Loucy (cell line): ENCODE data around the gene MED10.

Source experiments
- H2AFZ ChIP-seq: fragments of 200-600 bp; sonication (generic); 2 replicates; pipeline ENCODE4 v1.6.0; 2016; ENCODE audit warnings: antibody characterized with exemption, mild to moderate bottlenecking, low read length, moderate library complexity
- H3F3A ChIP-seq: fragments of 200-600 bp; 2 replicates; pipeline ENCODE4 v1.6.0; 2016; ENCODE audit warnings: antibody characterized with exemption, low read depth, mild to moderate bottlenecking
- H3K27me3 ChIP-seq: fragments of 200-600 bp; sonication (generic); 2 replicates; pipeline ENCODE4 v1.6.1; 2014; ENCODE audit warnings: low read length, mild to moderate bottlenecking; ENCODE audit not compliant: insufficient read depth, poor library complexity, severe bottlenecking
- H3K36me3 ChIP-seq: fragments of 200-600 bp; sonication (generic); 2 replicates; pipeline ENCODE4 v1.6.1; 2016; ENCODE audit warnings: low read length; ENCODE audit not compliant: insufficient read depth
- H3K4me1 ChIP-seq: fragments of 200-600 bp; sonication (generic); 2 replicates; pipeline ENCODE4 v1.5.1; 2014; ENCODE audit warnings: low read length, mild to moderate bottlenecking; ENCODE audit not compliant: insufficient read depth, poor library complexity, severe bottlenecking
- H3K4me2 ChIP-seq: fragments of 200-600 bp; sonication (generic); 2 replicates; pipeline ENCODE4 v1.6.0; 2014; ENCODE audit warnings: antibody characterized with exemption, low read length, low read depth, mild to moderate bottlenecking; ENCODE audit not compliant: poor library complexity, severe bottlenecking
- H3K4me3 ChIP-seq: fragments of 200-600 bp; sonication (generic); 2 replicates; pipeline ENCODE4 v1.5.1; 2014; ENCODE audit warnings: low read length, mild to moderate bottlenecking, mixed read lengths; ENCODE audit not compliant: poor library complexity, severe bottlenecking
- H3K79me2 ChIP-seq: fragments of 200-600 bp; sonication (generic); 2 replicates; pipeline ENCODE4 v1.6.1; 2014; ENCODE audit warnings: low read length; ENCODE audit not compliant: insufficient read depth
- H3K9ac ChIP-seq: fragments of 200-600 bp; sonication (generic); 2 replicates; pipeline ENCODE4 v1.6.0; 2014; ENCODE audit warnings: mild to moderate bottlenecking, low read depth, low read length, moderate library complexity; ENCODE audit not compliant: poor library complexity, severe bottlenecking
- H3K9me2 ChIP-seq: fragments of 200-600 bp; sonication (generic); replicated peaks from 2 replicates; pipeline ENCODE4 v1.6.1; 2016; ENCODE audit warnings: low read depth, low read length, mixed read lengths
- H3K9me3 ChIP-seq: fragments of 200-600 bp; sonication (generic); 2 replicates; pipeline ENCODE4 v1.6.1; 2014; ENCODE audit warnings: mild to moderate bottlenecking, antibody characterized with exemption, low read length, low read depth; ENCODE audit not compliant: insufficient read depth
- H4K20me1 ChIP-seq: fragments of 200-600 bp; sonication (generic); 2 replicates; pipeline ENCODE4 v1.6.0; 2014; ENCODE audit warnings: antibody characterized with exemption, low read length, mild to moderate bottlenecking; ENCODE audit not compliant: insufficient read depth, poor library complexity, severe bottlenecking
- CTCF ChIP-seq: fragments of 200-600 bp; sonication (generic); conservative IDR thresholded peaks from 2 replicates; pipeline ENCODE4 v1.5.1; 2014; ENCODE audit warnings: mild to moderate bottlenecking, antibody characterized with exemption, low read length
- EZH2phosphoT487 ChIP-seq: fragments of 200-600 bp; IDR thresholded peaks from 2 replicates; pipeline ENCODE4 v1.6.1; 2018; ENCODE audit warnings: antibody characterized with exemption, mild to moderate bottlenecking, moderate library complexity, borderline replicate concordance

The MED10 gene

GRCh38 chr5:6395621-6396020, 17.3 kb upstream of the MED10 start:
- Histone ChIP-seq H3F3A (no peaks in the 10 kb centered on the region), H3K9me3 (peaks cover 10% of the 10 kb centered on the region; the same call in 1 of the 2 replicates), H3K4me3 (no peak overlapping the region), H3K4me2 (no peak overlapping the region), H2AFZ (no peak overlapping the region), H3K9me2 (no peaks in the 10 kb centered on the region), H3K36me3 (no peaks in the 10 kb centered on the region), H3K27me3 (no peaks in the 10 kb centered on the region), H4K20me1 (no peaks in the 10 kb centered on the region), H3K79me2 (no peaks in the 10 kb centered on the region), H3K9ac (no peak overlapping the region), H3K4me1 (no peaks in the 10 kb centered on the region)
- TF ChIP-seq CTCF, result no peak
- TF ChIP-seq EZH2phosphoT487, result no peak

- Histone ChIP-seq H3K79me2 (no peaks in the 10 kb centered on the region), H3K27me3 (no peaks in the 10 kb centered on the region), H2AFZ (no peak overlapping the region), H3K9ac (no peak overlapping the region), H3K9me2 (no peaks in the 10 kb centered on the region), H3F3A (no peaks in the 10 kb centered on the region), H3K36me3 (no peaks in the 10 kb centered on the region), H3K4me3 (no peak overlapping the region), H3K4me2 (no peak overlapping the region), H4K20me1 (no peaks in the 10 kb centered on the region), H3K9me3 (peaks cover 10% of the 10 kb centered on the region; the same call in 1 of the 2 replicates), H3K4me1 (no peaks in the 10 kb centered on the region)
- no peak for TF ChIP-seq CTCF
- TF ChIP-seq EZH2phosphoT487, result no peak
These were observed 16.7 kb upstream of the MED10 start for GRCh38 chr5:6395102-6395445.

- Histone ChIP-seq H3K9me2 (no peaks in the 10 kb centered on the region), H3K36me3 (no peaks in the 10 kb centered on the region), H3K4me2 (no peak overlapping the region), H3K4me1 (no peaks in the 10 kb centered on the region), H3F3A (no peaks in the 10 kb centered on the region), H4K20me1 (no peaks in the 10 kb centered on the region), H3K27me3 (no peaks in the 10 kb centered on the region), H3K79me2 (no peaks in the 10 kb centered on the region), H3K4me3 (no peak overlapping the region), H3K9me3 (peaks cover 10% of the 10 kb centered on the region; the same call in 1 of the 2 replicates), H2AFZ (no peak overlapping the region), H3K9ac (no peak overlapping the region)
- TF ChIP-seq CTCF (no peak), EZH2phosphoT487 (no peak)
These were observed 16.2 kb upstream of the MED10 start for GRCh38 chr5:6394429-6395101.
